IMR-90 (cell line): ENCODE data around the gene PKHD1. TPM values are rescaled to one million over a fixed set of nuclear protein-coding genes. Genes with fewer than 3 reads are reported as not detected.

Experiments
- ATAC-seq: fragments of 200-7000 bp; cut with Tn5 transposase; 2 replicates; pipeline ENCODE4 v1.9.1; 2020; ENCODE audit warnings: low read depth, mild to moderate bottlenecking, moderate library complexity
- BruUV-seq: library from RNA; stranded (reverse); fragments of 400-500 nt; replicated peaks from 2 replicates; lab custom pipeline; 2021; lab: Mats Ljungman, UMichigan
- CTCF ChIA-PET: fragments of 300-600 bp; formaldehyde crosslinking; extraction: SDS; loops from one replicate; lab custom pipeline; 2021; ENCODE audit warnings: antibody characterized with exemption; lab: Yijun Ruan, JAX
- POLR2A ChIA-PET: fragments of 300-600 bp; sonication (Branson Sonifier 250); formaldehyde crosslinking; loops from one replicate; lab custom pipeline; 2022; ENCODE audit warnings: antibody characterized with exemption; ENCODE audit not compliant: unreplicated experiment; lab: Charles Lee
- DNase-seq: peaks from one replicate; pipeline ENCODE4 v3.0.0; 2013
- H2AFZ ChIP-seq: replicated peaks from 2 replicates; pipeline ENCODE3; 2013; ENCODE audit warnings: low read length, mild to moderate bottlenecking; ENCODE audit not compliant: poor library complexity
- H2AK5ac ChIP-seq: 2 replicates; pipeline ENCODE4 v1.6.1; 2013; ENCODE audit warnings: low read depth, low read length, inconsistent platforms
- H2AK9ac ChIP-seq: replicated peaks from 2 replicates; pipeline ENCODE3; 2013; ENCODE audit warnings: mild to moderate bottlenecking, low read depth, low read length, moderate library complexity; ENCODE audit not compliant: poor library complexity
- H2BK120ac ChIP-seq: 2 replicates; pipeline ENCODE4 v1.6.1; 2013; ENCODE audit warnings: low read depth, low read length, inconsistent platforms
- H2BK15ac ChIP-seq: 3 replicates; pipeline ENCODE4 v1.6.1; 2013; ENCODE audit warnings: low read depth, low read length, inconsistent platforms
- H2BK20ac ChIP-seq: 2 replicates; pipeline ENCODE4 v1.6.1; 2013; ENCODE audit warnings: low read depth, mild to moderate bottlenecking, inconsistent platforms, low read length, moderate library complexity
- H2BK5ac ChIP-seq: 2 replicates; pipeline ENCODE4 v1.6.1; 2013; ENCODE audit warnings: mild to moderate bottlenecking, low read depth, low read length, inconsistent platforms; ENCODE audit not compliant: poor library complexity, severe bottlenecking
- H3K14ac ChIP-seq: replicated peaks from 2 replicates; pipeline ENCODE4 v1.6.1; 2013; ENCODE audit warnings: low read depth, low read length, inconsistent platforms
- H3K18ac ChIP-seq: 2 replicates; pipeline ENCODE4 v1.6.1; 2013; ENCODE audit warnings: low read depth, low read length, control low read depth
- H3K23ac ChIP-seq: 2 replicates; pipeline ENCODE4 v1.6.1; 2013; ENCODE audit warnings: low read depth, low read length, inconsistent platforms
- H3K27ac ChIP-seq: 2 replicates; pipeline ENCODE4 v1.5.1; 2013; ENCODE audit warnings: mild to moderate bottlenecking, control low read depth, low read length; ENCODE audit not compliant: insufficient read depth
- H3K27me3 ChIP-seq: 2 replicates; pipeline ENCODE4 v1.6.1; 2013; ENCODE audit warnings: low read length; ENCODE audit not compliant: control insufficient read depth, insufficient read depth
- H3K36me3 ChIP-seq: 2 replicates; pipeline ENCODE4 v1.6.1; 2013; ENCODE audit warnings: low read length, mixed read lengths; ENCODE audit not compliant: control insufficient read depth, insufficient read depth
- H3K4ac ChIP-seq: 2 replicates; pipeline ENCODE4 v1.6.1; 2013; ENCODE audit warnings: low read depth, low read length, inconsistent platforms
- H3K4me1 ChIP-seq: 2 replicates; pipeline ENCODE4 v1.6.1; 2013; ENCODE audit warnings: low read length, mixed read lengths; ENCODE audit not compliant: control insufficient read depth, insufficient read depth
- H3K4me2 ChIP-seq: 2 replicates; pipeline ENCODE4 v1.6.1; 2013; ENCODE audit warnings: low read depth, mild to moderate bottlenecking, control low read depth, low read length, moderate library complexity
- H3K4me3 ChIP-seq: 2 replicates; pipeline ENCODE4 v1.5.1; 2013; ENCODE audit warnings: low read depth, mild to moderate bottlenecking, control low read depth, low read length, moderate library complexity; ENCODE audit not compliant: insufficient read depth
- H3K56ac ChIP-seq: 2 replicates; pipeline ENCODE4 v1.6.1; 2013; ENCODE audit warnings: low read length, inconsistent platforms; ENCODE audit not compliant: insufficient read depth; ENCODE audit errors: extremely low read depth
- H3K79me1 ChIP-seq, 2 experiments: 2 replicates each; pipeline ENCODE4 v1.6.1; 2013; ENCODE audit warnings: low read length in 2 of 2, inconsistent platforms in 1 of 2, low read depth in 1 of 2
- H3K9ac ChIP-seq: 2 replicates; pipeline ENCODE4 v1.6.1; 2013; ENCODE audit warnings: low read depth, low read length, control low read depth
- H3K9me1 ChIP-seq: 2 replicates; pipeline ENCODE4 v1.6.1; 2013; ENCODE audit warnings: low read length, inconsistent platforms; ENCODE audit not compliant: insufficient read depth
- H3K9me3 ChIP-seq: 2 replicates; pipeline ENCODE4 v1.6.1; 2013; ENCODE audit warnings: low read length; ENCODE audit not compliant: control insufficient read depth, insufficient read depth
- H4K20me1 ChIP-seq: 2 replicates; pipeline ENCODE4 v1.6.1; 2013; ENCODE audit warnings: low read length, inconsistent platforms; ENCODE audit not compliant: insufficient read depth
- H4K5ac ChIP-seq: 2 replicates; pipeline ENCODE4 v1.6.1; 2013; ENCODE audit warnings: mild to moderate bottlenecking, low read depth, low read length, control low read depth
- H4K8ac ChIP-seq, 2 experiments: 2 replicates each; pipeline ENCODE4 v1.6.1; 2013; ENCODE audit warnings: low read depth in 2 of 2, low read length in 2 of 2, control low read depth in 1 of 2, inconsistent platforms in 1 of 2
- H4K91ac ChIP-seq: 2 replicates; pipeline ENCODE4 v1.6.1; 2013; ENCODE audit warnings: low read depth, low read length, inconsistent platforms; ENCODE audit not compliant: insufficient read depth
- BHLHE40 ChIP-seq: fragments of 150-350 bp; IDR thresholded peaks from 2 replicates; pipeline ENCODE4 v1.6.1; 2016; ENCODE audit warnings: mild to moderate bottlenecking, low read depth, low read length
- CEBPB ChIP-seq: IDR thresholded peaks from 2 replicates; pipeline ENCODE4 v1.6.1; 2012; ENCODE audit warnings: low read depth, low read length, improper control_type of control experiment
- CHD1 ChIP-seq: IDR thresholded peaks from 2 replicates; pipeline ENCODE4 v1.6.1; 2012; ENCODE audit warnings: low read depth, low read length, improper control_type of control experiment
- CTCF ChIP-seq: conservative IDR thresholded peaks from 2 replicates; pipeline ENCODE4 v1.5.1; 2012; ENCODE audit warnings: mild to moderate bottlenecking, low read depth, low read length, improper control_type of control experiment
- FOS ChIP-seq: fragments of 150-350 bp; IDR thresholded peaks from 2 replicates; pipeline ENCODE4 v1.6.1; 2016; ENCODE audit warnings: low read depth, low read length
- MAFK ChIP-seq: IDR thresholded peaks from 2 replicates; pipeline ENCODE4 v1.6.1; 2012; ENCODE audit warnings: low read depth, low read length, improper control_type of control experiment
- MAZ ChIP-seq: IDR thresholded peaks from 2 replicates; pipeline ENCODE4 v1.6.1; 2012; ENCODE audit warnings: low read depth, mild to moderate bottlenecking, low read length, improper control_type of control experiment, moderate library complexity, borderline replicate concordance
- MXI1 ChIP-seq: IDR thresholded peaks from 2 replicates; pipeline ENCODE4 v1.6.1; 2012; ENCODE audit warnings: low read depth, mild to moderate bottlenecking, low read length, moderate library complexity, borderline replicate concordance
- NFE2L2 ChIP-seq: fragments of 150-350 bp; IDR thresholded peaks from 2 replicates; pipeline ENCODE4 v1.6.1; 2016; ENCODE audit warnings: low read depth, mild to moderate bottlenecking, low read length
- POLR2A ChIP-seq: IDR thresholded peaks from 2 replicates; pipeline ENCODE4 v1.6.1; 2012; ENCODE audit warnings: mild to moderate bottlenecking, low read depth, low read length
- RAD21 ChIP-seq: IDR thresholded peaks from 2 replicates; pipeline ENCODE4 v1.6.1; 2012; ENCODE audit warnings: low read length, improper control_type of control experiment
- RFX5 ChIP-seq: IDR thresholded peaks from 2 replicates; pipeline ENCODE4 v1.8.0; 2012; ENCODE audit warnings: low read depth, mild to moderate bottlenecking, low read length, moderate library complexity
- SMC3 ChIP-seq: fragments of 150-350 bp; IDR thresholded peaks from 2 replicates; pipeline ENCODE4 v1.6.1; 2016; ENCODE audit warnings: low read depth, mild to moderate bottlenecking, antibody characterized with exemption, low read length, moderate library complexity
- USF2 ChIP-seq: fragments of 150-350 bp; IDR thresholded peaks from 2 replicates; pipeline ENCODE4 v1.6.1; 2017; ENCODE audit warnings: mild to moderate bottlenecking, antibody characterized with exemption, low read length, low read depth
- WGBS, 2 experiments: methylation state at CpG; one replicate each; pipeline versions ENCODE4 v1.1.5 to v1.1.7; 2013; ENCODE audit warnings: missing lambda C conversion rate in 2 of 2; ENCODE audit not compliant: insufficient read length in 1 of 2; ENCODE audit errors: extremely low coverage in 2 of 2; 5-methylcytosine and 5-hydroxymethylcytosine counted together
- dilution Hi-C: fragments of 300-500 bp; cut with HindIII; formaldehyde crosslinking; loops from one replicate; pipeline ENCODE4 v1.14.3; 2018; ENCODE audit warnings: low sequenced_read_pairs; ENCODE audit not compliant: unreplicated experiment
- in situ Hi-C: fragments of 300-500 bp; cut with MboI; formaldehyde crosslinking; loops from 3 replicates; pipeline ENCODE4 v1.14.3; 2019; ENCODE audit warnings: low sequenced_read_pairs, inconsistent platforms, mixed read lengths
- intact Hi-C: fragments of 100-400 bp; cut with micrococcal nuclease; formaldehyde crosslinking; loops from 2 replicates; pipeline ENCODE4 v1.10.0; 2022
- polyA plus RNA-seq, 3 experiments: library from polyadenylated mRNA; depleted of rRNA; stranded (reverse); fragments of >200 nt; gene quantifications; 2 replicates each; pipeline ENCODE4 v1.2.3, GENCODE V29; 2012; ENCODE audit warnings: low replicate concordance in 1 of 3
- total RNA-seq: library from RNA; depleted of rRNA; stranded (reverse); fragments of >200 nt; gene quantifications from 2 replicates; pipeline ENCODE4 v1.2.3, GENCODE V29; 2012
- TF ChIP-seq, protein P1 (sequence below): fragments of 150-350 bp; IDR thresholded peaks from 2 replicates; pipeline ENCODE4 v1.6.1; 2016; ENCODE audit warnings: low read depth, mild to moderate bottlenecking, low read length, moderate library complexity, borderline replicate concordance

Gene PKHD1
- total and polyA plus RNA-seq, 2 of the 4 experiments (the other 2 are of a cell fraction), result not detected

DNA sequence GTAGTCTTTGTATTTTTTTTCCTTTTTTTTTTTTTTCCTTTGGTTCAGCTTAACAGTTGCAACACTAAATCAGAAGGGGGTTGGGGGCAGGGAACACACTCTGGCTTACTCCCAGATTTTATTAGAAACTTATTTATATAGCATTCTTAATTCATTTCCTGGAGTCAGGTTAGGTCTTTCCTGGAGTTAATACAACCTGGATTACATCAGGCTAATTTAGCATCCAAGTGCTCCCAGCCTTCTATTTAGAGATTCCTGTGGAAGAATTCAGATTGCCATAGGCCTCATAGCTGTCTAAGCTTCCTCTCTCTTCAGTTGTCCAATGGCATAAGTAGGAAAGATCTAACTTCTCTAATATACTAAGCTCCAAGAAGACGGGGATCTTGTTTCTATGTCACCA, 35.8 kb upstream of the PKHD1 start:
- Histone ChIP-seq H4K91ac (no peak overlapping the region), H2BK20ac (no peak overlapping the region), H3K23ac (no peak overlapping the region), H3K4ac (no peak overlapping the region), H3K9me3 (no peaks in the 10 kb centered on the region), H3K56ac (no peak overlapping the region), H3K36me3 (no peaks in the 10 kb centered on the region), H3K9ac (no peak overlapping the region), H3K27me3 (no peaks in the 10 kb centered on the region), H4K5ac (no peak overlapping the region), H3K18ac (no peak overlapping the region), H3K79me1 (no peaks in the 10 kb centered on the region), H2AFZ (no peak overlapping the region), H4K8ac (no peak overlapping the region), H3K4me1 (no peaks in the 10 kb centered on the region), H4K20me1 (no peaks in the 10 kb centered on the region), H3K4me2 (no peak overlapping the region), H3K9me1 (no peaks in the 10 kb centered on the region), H2BK120ac (no peak overlapping the region), H2BK5ac (no peak overlapping the region), H3K4me3 (no peak overlapping the region), H2AK9ac (no peak overlapping the region), H2AK5ac (no peak overlapping the region), H3K14ac (no peak overlapping the region), H3K27ac (no peak overlapping the region), H2BK15ac (no peak overlapping the region)
- DNase-seq, result no peak
- intact Hi-C loops, result no loop called here
- ChIA-PET CTCF (no interaction called here), POLR2A (no interaction called here)
- no CpG with 5 or more reads among the region's 1 CpG for WGBS, 2 experiments
- TF ChIP-seq SMC3 (no peak), CTCF (no peak), MAFK (no peak), NFE2L2 (no peak), MXI1 (no peak), RAD21 (no peak), CEBPB (no peak), BHLHE40 (no peak), USF2 (no peak), MAZ (no peak), FOS (no peak), RFX5 (no peak), CHD1 (no peak), POLR2A (no peak)
- TF ChIP-seq, protein P1, sequence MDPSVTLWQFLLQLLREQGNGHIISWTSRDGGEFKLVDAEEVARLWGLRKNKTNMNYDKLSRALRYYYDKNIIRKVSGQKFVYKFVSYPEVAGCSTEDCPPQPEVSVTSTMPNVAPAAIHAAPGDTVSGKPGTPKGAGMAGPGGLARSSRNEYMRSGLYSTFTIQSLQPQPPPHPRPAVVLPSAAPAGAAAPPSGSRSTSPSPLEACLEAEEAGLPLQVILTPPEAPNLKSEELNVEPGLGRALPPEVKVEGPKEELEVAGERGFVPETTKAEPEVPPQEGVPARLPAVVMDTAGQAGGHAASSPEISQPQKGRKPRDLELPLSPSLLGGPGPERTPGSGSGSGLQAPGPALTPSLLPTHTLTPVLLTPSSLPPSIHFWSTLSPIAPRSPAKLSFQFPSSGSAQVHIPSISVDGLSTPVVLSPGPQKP, result no peak
- in situ Hi-C loops, result no loop called here
- dilution Hi-C loops, result no loop called here
- no TSS peak for BruUV-seq
- ATAC-seq, result no peak
